Inferior parietal cortex (tissue), 1 donor: ENCODE data around the gene ATRN.

ENCODE experiments used
- DNase-seq: peaks from one replicate; pipeline ENCODE4 v3.0.0-alpha.2; 2016; ENCODE audit errors: extremely low spot score

ATRN gene

DNA sequence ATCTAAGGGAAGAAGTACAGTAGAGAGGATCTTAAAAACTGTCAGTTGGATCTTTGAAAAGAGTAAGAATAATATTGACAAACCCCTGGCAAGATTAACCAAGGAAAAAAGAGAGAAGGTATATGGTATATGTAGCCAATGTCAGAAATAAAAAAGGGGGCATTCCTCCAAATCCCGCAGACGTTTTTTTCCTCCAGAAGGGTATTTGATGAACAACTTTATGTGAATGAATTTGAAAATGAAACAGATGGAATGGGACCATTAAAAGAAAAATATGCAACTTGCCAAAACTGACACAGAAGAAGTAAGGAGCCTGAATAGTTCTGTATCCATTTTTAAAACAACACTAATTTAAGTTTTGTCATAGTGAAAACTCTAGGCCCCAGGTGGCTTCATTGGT is 156.7 kb downstream of the ATRN start:
- DNase-seq = no peak

DNA sequence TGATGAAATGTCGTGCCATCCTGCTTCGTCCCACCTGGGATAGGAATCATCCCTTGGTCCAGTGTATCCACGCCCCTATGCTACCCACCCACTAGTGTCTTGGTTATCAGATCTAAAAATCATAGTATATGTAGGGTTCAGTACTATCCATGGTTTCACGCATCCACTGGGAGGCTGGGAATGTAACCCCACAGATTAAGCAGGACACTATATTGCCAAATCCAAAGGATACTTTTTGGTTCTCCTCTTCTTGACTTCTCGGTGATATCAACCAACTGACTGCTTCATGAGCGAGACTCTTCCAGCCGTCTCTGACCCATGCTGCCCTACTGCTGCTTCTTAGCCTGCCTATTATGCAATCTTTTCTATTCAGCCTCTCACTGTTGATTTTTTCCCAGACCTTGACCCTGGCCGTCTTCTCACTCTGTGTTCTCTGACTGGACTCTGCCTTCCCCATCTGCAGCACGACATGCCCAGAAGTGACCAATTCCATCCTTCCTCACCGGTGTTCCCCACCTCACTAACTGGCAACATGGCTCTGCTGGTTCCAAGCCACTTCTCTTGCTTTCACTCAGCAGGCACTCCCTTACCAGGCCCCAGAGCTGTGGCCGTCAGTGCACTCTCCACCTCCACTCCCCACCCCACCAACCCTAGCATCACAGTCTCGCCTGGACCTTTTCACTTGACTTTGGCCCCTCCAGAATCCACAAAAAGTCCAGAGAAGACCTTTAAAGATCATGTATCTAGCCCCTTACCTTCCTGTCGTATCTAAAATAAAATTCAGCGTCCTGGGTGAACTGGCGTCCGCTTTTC is 157.9 kb downstream of the ATRN start:
- no peak for DNase-seq

DNA sequence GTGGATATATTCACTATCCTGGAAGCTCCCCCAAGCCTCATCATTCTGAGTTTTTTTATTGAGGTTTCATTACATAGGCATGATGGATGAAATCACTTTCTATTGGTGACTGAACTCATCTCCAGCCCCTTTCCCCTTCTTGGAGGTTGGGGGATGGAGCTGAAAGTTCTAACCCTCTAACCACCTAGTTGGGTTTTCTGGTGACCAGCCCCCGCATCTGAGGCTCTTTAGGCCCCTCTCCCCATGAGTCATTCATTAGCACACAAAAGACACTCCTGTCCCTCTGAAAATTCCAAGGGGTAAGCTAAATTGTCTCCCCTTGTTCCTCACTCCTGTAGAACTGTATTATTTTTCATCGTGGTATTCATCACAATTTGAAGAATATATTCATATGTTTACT is 159.1 kb downstream of the ATRN start:
- no peak for DNase-seq

DNA sequence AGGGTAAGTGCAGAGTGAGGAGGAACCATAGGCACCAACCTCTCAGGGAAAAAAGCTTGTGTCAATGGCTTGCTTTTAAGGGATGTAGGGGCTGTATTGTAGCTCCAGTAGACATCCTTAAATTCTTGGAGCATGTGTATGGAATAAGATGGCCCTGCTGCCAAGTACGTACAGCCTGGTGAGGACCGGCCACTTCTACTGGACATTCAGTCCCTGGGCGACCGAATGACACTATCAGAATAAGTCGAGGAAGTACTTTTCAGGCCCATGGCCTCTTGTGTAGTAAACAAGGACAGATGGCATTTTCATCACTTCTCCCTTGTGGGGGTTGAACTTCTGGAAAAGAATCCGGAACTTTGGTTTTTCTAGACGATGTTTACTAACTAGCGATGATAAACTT is 159.6 kb downstream of the ATRN start:
- DNase-seq = no peak

DNA sequence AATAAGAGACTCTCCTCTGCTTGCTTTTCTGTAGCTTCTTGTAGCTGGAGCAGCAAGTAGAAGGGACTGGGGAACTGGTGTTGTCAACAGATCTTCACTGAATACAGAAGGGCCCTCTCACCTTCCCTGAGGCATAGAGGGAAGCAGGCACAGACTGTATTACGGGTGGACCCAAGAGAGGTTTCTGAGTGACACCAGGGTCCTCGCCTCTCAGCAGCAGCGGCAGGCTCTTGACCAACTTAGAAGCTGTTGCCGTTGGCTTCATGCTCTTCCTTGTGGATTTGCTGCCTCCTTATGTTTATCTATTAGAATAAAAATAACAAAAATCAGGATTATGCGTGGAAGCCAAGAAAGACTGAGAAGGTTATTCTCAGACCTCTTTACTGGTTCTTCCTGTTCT is 160.7 kb downstream of the ATRN start:
- no peak for DNase-seq

DNA sequence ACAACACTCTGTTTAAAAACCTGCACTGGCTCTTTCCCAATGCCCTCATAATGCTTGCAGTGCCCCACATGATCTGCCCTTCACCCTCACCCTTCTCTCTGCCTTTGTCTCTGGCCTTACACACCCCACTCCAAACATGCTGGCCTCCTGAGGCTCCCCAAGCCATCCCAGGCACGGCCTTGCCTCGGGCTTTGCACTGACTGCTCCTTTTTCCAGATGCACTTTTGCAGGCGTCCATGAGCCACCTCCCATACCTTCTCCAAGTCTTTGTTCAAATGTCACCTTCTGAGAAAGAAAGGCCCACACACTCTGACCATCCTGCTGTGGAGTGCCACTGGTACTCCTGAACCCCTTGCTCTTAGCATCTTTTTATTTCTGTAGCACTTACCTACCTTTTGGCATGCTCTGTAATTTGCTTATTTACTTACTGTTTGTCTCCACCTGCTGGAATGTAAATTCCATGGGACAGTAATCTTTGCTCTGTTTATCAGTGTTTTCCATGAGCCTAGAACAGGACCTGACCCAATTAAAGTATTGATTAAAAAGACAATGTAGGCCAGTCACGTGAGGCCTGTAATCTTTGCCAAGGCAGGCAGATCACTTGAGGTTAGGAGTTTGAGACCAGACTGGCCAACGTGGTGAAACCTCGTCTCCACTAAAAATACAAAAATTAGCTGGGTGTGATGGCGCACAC is 161.6 kb downstream of the ATRN start:
- no peak for DNase-seq

DNA sequence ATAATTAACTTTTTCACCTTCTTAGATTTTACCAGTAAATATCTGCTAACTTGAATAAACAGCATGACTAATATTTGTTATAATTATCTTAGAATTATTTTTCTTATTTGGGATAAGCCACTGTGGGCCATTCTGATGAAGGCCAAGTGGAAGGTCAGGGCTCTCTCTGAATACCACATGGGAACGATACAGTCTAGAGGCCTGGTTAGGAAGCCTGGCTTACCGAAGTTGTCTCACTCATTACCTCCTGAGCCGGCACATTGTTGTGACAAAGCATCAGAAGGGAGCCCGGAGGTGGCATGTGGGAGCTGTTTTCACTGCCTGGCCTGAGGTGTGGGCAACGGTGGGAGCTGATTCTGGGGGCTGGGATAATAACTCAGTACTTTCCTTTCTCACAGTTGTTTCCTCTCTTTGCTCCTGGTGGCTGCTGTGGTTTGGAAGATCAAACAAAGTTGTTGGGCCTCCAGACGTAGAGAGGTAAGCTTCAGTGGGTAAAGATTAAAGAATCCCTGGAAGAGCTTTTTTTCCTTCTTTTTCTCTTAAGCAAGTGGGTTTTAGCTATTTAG is 163.2 kb downstream of the ATRN start:
- DNase-seq = no peak

DNA sequence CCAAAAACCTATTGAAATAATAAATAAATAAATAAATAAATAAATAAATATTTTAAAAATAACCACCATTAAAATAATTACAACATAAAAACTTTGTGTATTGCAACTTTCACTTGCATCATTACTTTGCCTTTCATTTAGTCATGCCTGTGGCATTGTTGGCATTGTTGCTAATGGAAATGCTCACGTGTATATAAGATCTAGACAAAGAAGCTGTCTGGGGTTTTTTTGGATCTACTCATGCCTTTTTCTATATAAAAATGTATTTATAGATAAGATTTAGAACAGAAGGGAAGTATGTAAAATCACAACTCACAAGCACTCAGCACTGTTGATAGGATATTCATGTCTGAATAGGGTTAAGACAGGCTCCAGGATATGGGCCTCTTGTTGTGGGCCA is 164.5 kb downstream of the ATRN start:
- no peak for DNase-seq

DNA sequence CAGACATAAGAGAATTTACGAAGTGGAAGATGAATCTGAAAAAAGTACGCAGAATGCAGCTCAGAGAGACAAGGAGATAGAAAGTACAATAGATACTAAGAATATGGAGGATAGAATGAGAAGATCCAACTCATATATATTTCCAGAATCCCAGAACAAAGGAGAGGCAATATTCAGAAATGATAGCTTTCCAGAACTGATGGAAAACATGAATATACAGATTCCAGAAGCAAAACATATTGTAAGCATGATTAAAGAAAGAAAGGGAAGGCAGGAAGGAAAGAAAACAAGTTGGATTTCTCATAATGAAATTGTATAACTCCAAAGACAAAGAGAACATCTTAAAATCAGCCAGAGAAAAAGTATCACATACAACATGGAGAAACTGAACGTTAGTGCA is 169.4 kb downstream of the ATRN start:
- DNase-seq = no peak

DNA sequence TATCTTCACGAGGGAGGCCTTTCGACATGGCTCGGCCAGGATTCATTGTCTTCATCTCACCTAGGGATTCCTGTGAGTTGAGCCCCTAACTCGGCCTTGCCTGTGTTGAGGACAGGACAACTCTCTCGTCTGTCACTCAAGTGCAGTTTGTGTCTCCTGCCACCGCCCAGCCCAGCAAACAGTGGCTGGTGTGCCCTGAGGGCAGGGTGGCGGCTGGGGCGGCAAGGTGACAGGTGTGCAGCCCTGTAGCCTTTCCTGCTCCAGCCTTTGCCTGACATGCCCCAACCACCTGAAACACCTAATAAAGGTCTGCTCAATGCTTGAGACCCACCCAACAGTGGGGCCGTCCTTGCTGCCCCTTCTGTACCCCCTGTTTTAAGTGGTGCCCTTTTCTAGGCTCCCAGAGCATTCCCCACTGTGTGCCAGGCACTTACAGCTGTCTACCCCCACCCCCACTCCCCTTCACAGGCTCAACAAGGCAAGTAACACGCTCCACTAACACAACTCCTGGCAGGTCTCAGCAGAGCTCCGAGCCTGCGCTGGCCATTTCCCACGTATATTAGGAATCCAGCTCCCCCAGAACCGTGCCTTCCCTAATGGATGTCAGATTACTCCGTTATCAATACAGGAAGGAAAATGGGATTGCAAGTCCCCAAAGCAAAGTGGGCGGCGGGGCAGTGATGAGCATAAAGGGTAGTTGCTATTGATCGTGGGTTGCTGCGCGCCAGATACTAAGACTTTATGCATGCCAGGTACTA is 174.7 kb downstream of the ATRN start:
- DNase-seq = no peak

DNA sequence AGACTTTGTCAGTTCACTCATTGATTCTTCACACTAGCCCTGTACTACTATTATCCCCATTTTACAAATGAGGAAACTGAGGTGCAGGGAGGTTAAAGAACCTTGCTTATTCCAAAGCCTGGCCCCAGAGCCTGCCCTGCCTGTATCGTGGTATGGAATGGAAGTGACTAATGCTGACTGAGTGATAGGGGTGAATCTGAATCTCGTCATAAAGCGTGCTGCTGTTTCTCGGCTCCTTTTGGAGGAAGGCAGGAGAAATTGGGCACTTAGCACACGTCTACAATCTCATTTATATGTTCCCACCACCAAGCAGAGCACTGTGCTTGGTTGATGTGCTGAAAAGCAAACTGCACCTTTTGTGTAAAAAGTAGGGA is 175.2 kb downstream of the ATRN start:
- no peak for DNase-seq

DNA sequence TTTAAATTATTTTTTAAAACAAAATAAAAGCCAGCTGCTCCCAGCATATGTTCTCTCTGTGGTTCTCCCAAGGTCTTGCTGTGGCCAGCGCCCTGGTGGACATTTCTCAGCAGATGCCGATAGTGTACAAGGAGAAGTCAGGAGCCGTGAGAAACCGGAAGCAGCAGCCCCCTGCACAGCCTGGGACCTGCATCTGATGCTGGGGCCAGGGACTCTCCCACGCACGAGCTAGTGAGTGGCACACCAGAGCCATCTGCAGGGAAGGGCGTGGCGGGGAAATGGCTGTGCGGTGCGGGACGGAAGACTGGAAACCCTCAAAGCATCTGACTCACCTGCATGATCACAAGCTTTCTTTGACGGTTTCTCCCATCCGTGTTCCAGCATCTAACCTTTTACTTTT is 175.8 kb downstream of the ATRN start:
- DNase-seq = no peak

DNA sequence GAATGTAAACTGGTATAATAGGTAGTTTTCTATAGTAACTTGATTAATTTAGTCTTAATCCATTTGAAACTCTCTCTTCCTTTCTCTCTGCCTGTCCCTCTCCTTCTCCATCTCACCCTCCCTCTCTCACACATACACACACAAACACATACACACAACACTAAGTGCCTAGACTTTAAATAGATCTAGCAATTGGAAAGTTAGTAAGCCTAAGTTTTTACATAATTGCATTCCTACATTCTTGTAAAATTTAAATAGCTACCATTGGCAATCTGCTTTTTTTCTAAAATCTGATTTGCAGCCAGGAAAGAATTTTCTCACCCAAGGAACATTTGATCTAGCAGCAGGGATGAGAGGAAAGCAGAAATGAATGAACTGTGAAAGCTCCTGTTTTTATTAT is 176.7 kb downstream of the ATRN start:
- DNase-seq = peak; percentile 63

DNA sequence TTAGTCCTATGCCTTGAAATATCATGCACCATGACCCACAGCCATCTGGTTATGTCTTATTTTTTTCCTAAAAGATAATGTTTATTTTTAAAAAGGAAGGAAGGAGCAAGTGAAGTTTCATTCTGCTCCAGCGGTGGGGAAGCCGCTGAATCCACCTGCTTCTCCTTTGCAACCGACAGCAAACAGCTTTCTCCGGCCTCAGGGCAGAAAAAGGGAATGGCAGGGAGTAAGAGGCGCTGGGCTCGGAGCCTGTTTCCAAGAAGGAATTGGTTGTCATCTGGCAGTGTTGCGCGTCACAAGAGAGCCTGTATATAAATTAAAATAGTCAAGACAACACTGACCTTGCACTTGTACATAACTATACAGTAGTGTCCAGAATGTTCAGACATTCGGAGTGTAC is 178.1 kb downstream of the ATRN start:
- DNase-seq = no peak

DNA sequence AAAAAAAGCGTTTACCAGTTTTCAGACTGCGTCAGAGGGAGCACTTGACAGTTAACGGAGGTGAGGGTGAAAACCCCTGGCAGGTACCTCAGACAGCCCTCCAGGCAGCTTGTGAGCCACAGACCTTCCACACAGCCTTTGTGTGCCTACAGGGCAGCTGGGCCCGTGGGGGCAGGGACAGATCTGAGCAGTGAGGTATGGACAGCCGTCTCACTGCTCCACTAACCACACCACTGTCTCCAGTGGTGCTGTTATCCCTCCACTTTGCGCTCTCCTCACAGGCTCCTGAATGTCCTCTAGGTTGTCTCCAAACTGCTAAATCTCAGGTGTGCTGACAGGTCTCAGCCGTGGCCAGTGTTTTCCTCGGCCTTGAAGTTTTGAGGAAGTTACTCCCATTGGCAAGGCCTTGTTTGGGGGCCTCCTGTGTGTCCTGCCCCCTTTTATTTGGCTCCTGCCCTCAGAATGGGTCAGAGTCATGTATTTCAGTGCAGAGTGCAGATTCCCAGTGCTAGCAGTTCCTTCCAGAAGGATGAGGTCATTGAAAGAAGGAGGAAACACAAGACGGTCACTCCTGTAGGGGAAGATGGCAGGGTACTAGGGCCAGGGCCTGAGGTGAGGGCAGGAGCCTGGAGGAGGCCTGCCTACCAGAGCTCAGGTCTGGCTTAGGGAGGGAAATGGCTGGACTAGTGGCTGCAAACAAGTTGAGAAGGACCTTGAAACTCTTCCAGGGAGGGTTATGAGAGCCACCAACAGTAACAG is 180.6 kb downstream of the ATRN start:
- no peak for DNase-seq

DNA sequence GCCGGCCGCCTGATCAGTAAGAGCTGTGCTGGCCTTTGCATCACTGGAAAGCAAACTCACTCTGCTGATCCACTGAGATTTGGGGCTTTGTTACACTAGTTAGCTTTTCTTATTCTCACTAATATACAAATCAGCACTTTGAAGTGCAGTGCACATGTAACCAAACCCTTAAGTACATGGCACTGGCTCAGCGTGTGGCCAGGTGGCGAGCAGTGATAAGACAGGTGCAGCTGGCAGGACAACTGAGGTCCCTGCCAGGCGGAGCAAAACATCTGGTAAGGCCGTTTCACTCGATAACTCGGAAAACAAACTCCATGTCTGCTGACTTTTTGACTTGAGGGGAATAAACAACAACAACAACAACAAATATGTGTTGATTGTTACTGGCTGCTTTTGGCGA is 181.4 kb downstream of the ATRN start:
- DNase-seq = no peak

DNA sequence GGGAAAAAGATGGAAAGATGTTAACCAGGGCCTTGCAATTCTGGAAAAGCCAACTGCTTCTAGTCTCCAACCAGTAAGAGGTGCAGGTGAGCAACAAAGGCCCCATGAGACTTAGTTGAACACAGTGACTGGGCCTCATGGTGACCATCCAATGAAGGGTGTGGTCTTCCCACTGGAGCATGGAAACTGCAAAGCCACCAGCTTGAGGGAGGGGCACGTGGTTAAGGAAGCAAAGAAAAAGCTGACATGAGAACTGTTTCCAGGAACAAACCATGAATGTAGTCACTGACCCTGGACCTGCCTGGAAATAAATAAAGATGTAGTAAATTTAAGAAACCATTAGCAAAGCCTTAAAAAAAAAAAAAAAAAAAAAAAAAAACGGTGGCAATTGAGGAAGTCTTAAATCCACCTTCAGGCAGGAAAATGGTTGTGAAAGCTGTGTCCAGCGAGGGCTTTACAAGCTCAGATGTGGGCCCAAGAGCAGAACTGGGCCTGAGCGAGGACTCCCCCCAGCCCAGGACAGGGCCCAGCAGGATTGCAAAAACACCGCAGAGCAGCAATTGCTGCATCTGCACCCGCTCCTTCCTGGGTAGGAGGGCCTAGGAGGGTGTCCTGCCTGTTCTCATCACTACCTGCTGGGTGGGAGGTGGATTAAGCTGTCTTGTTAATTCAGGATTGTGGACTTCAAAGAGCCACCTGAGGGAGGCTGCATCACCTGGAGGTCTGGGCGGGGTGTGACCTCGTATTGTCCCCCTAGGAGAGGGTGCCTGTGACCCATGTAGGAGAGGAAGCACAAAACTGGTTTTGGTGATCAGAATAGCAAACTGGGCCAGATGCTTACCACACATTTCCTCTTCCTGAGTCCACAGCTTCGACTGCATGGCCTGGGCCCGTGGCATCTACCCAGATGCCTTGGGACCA is 182.1 kb downstream of the ATRN start:
- no peak for DNase-seq

DNA sequence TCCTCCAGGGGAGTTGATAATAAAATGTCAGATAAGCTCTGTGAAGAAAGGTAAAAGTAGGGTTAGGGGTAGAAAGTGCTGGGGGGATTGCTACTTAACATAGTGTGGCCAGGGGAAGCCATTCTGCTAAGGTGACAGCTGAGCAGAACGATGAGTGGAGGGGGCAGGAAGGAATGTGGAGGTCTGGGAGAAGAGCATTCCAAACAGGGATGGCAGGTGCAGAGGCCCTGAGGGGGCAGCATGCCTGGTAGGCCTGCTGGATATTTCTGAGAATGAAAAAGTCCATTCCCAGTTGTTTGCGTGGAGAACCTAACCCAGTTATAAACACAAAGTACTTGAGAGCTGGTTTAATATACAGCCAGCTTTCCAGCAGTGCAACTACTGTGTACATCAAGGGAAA is 183.1 kb downstream of the ATRN start:
- no peak for DNase-seq

DNA sequence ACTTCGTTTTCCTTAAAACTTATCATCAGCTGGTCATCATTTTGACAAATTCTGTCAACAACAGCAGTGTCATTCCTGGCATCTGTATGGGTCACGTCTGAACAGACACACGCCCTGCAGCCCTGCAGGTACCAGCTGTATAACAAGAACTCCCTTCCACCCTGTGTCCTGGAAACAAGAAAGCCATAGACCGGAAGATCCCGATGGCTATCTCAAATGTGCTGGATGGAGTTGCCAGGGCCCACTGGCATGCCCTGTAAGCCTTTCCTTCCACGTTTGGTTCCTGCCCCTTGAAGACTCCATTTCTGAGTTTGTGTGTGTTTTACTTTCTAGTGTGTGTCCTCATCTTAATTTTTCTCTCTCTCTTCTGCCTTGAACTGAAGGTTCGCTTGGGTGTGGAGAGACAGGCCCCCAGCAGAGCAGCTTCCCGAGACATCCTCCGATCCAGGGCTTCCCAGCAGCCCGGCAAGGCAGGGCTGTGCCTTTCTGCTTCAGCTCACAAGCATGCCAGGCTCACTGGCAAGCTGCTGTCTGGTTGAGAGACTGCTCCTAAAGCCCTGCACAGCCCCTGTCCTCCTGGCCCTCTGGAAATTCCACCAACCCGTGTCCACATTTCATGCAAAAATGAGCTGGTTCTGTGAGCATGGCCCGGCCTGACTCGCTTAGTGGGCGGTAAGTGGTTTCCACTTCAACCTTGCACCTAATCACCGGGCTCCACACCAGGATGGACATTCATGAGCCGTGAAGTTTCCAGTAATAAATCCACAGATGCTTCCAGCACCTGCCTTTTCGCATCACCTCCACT is 183.7 kb downstream of the ATRN start:
- no peak for DNase-seq

DNA sequence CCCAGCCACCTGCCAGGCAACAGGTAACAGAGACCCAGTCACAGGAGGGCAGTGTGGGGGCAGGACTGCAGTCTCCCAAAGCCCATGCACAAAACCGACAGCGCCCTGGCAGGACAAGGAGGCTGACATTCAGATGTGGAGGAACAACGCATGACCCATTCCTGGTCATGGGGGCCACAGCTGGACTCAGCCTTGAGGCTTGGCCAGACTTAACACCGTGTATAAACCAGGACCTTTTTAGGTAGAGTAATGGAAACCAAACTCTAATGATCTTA is 184.2 kb downstream of the ATRN start:
- DNase-seq = no peak
